B cell (primary cell): ENCODE data around the gene UBA1. TPM values are rescaled to one million over a fixed set of nuclear protein-coding genes. Genes with fewer than 3 reads are reported as not detected.

ENCODE experiments used
- ATAC-seq: fragments of 200-7000 bp; cut with Tn5 transposase; one replicate; pipeline ENCODE4 v1.10.0; 2021; ENCODE audit warnings: low read depth, mild to moderate bottlenecking, moderate number of reproducible peaks, moderate library complexity
- CTCF ChIA-PET: fragments of 350-600 bp; sonication (Branson Sonifier 250); formaldehyde crosslinking; loops from one replicate; lab custom pipeline; 2021; ENCODE audit warnings: antibody characterized with exemption, inconsistent platforms; lab: Charles Lee
- POLR2A ChIA-PET: fragments of 350-600 bp; sonication (Branson Sonifier 250); formaldehyde crosslinking; loops from one replicate; lab custom pipeline; 2021; ENCODE audit warnings: antibody characterized with exemption; lab: Charles Lee
- DNase-seq: peaks from one replicate; pipeline ENCODE4 v3.0.0; 2013
- H2AFZ ChIP-seq: 2 replicates; pipeline ENCODE4 v1.6.1; 2012; ENCODE audit warnings: mild to moderate bottlenecking, low read depth, low read length; ENCODE audit not compliant: insufficient read depth, poor library complexity, severe bottlenecking
- H3K27ac ChIP-seq, 2 donors: 1 replicate in 1 of 2; 2 replicates in 1 of 2; pipeline ENCODE4 v1.5.1; 2012 to 2013; ENCODE audit warnings: low read length in 2 of 2, mild to moderate bottlenecking in 2 of 2, moderate library complexity in 1 of 2
- H3K27me3 ChIP-seq, 4 experiments: fragments of 200-600 bp in 1 of 4; sonication (generic) in 1 of 4; replicated peaks in 1 of 4; 1 replicate in 2 of 4; 2 replicates in 2 of 4; pipeline versions ENCODE4 v1.6.1 to v1.7.0; 2013 to 2016; ENCODE audit warnings: low read length in 3 of 4, mild to moderate bottlenecking in 2 of 4, mixed read lengths in 1 of 4, moderate library complexity in 1 of 4; ENCODE audit not compliant: insufficient read depth in 4 of 4, control insufficient read depth in 3 of 4; ENCODE audit errors: control extremely low read depth in 1 of 4
- H3K36me3 ChIP-seq, 2 experiments: replicated peaks in 1 of 2; 1 replicate in 1 of 2; 2 replicates in 1 of 2; pipeline versions ENCODE4 v1.6.1 to v1.7.1; 2013; ENCODE audit warnings: low read length in 1 of 2; ENCODE audit not compliant: insufficient read depth in 2 of 2, control insufficient read depth in 1 of 2; ENCODE audit errors: control extremely low read depth in 1 of 2, extremely low read depth in 1 of 2
- H3K4me1 ChIP-seq, 2 donors: fragments of 200-600 bp in 1 of 2; sonication (generic) in 1 of 2; 1 replicate in 1 of 2; 2 replicates in 1 of 2; pipeline versions ENCODE4 v1.5.1 to v1.6.1; 2013 to 2017; ENCODE audit warnings: low read length in 2 of 2; ENCODE audit not compliant: control insufficient read depth in 2 of 2, insufficient read depth in 2 of 2
- H3K4me2 ChIP-seq: replicated peaks from 2 replicates; pipeline ENCODE3; 2012; ENCODE audit warnings: mild to moderate bottlenecking, low read depth, low read length; ENCODE audit not compliant: poor library complexity, severe bottlenecking
- H3K4me3 ChIP-seq, 5 experiments: fragments of 200-600 bp in 1 of 5; sonication (generic) in 1 of 5; 1 replicate in 3 of 5; 2 replicates in 2 of 5; pipeline versions ENCODE4 v1.5.1 to v1.7.0; 2011 to 2016; ENCODE audit warnings: low read length in 4 of 5, mild to moderate bottlenecking in 4 of 5, low read depth in 2 of 5, control low read depth in 1 of 5, moderate library complexity in 1 of 5; ENCODE audit not compliant: insufficient read depth in 1 of 5; ENCODE audit errors: control extremely low read depth in 1 of 5, extremely low read depth in 1 of 5
- H3K79me2 ChIP-seq: fragments of 200-600 bp; sonication (generic); one replicate; pipeline ENCODE4 v1.6.0; 2016; ENCODE audit warnings: low read length; ENCODE audit not compliant: control insufficient read depth, insufficient read depth
- H3K9ac ChIP-seq: fragments of 200-600 bp; sonication (generic); 2 replicates; pipeline ENCODE4 v1.6.1; 2017; ENCODE audit warnings: mild to moderate bottlenecking, low read length, moderate library complexity
- H3K9me3 ChIP-seq, 3 donors: one replicate each; pipeline versions ENCODE4 v1.6.1 to v1.7.1; 2013; ENCODE audit warnings: low read length in 2 of 3; ENCODE audit not compliant: control insufficient read depth in 2 of 3, insufficient read depth in 1 of 3; ENCODE audit errors: control extremely low read depth in 1 of 3
- H4K20me1 ChIP-seq: 2 replicates; pipeline ENCODE4 v1.6.0; 2012; ENCODE audit warnings: mild to moderate bottlenecking, low read length; ENCODE audit not compliant: insufficient read depth, control insufficient read depth, poor library complexity, severe bottlenecking
- H3K27ac Mint-ChIP-seq: one replicate; pipeline ENCODE4 v1.8.0; 2021; ENCODE audit warnings: mixed read lengths
- H3K27me3 Mint-ChIP-seq: one replicate; pipeline ENCODE4 v1.8.0; 2021; ENCODE audit warnings: mixed read lengths
- H3K4me1 Mint-ChIP-seq: one replicate; pipeline ENCODE4 v1.8.0; 2021; ENCODE audit warnings: mixed read lengths
- H3K4me3 Mint-ChIP-seq: one replicate; pipeline ENCODE4 v1.8.0; 2021; ENCODE audit warnings: mixed read lengths
- H3K9me3 Mint-ChIP-seq: one replicate; pipeline ENCODE4 v1.8.0; 2022; ENCODE audit warnings: mixed read lengths; ENCODE audit not compliant: insufficient read depth
- CTCF ChIP-seq: fragments of 200-600 bp; IDR thresholded peaks from one replicate; pipeline ENCODE4 v1.8.0; 2022; ENCODE audit warnings: antibody characterized with exemption, mild to moderate bottlenecking
- EZH2 ChIP-seq: IDR thresholded peaks from 2 replicates; pipeline ENCODE4 v1.6.1; 2012; ENCODE audit warnings: borderline replicate concordance, low read depth, mild to moderate bottlenecking, moderate library complexity, low read length; ENCODE audit not compliant: insufficient read depth, poor library complexity, severe bottlenecking
- WGBS: methylation state at CpG from one replicate; pipeline ENCODE4 v1.1.5; 2013; ENCODE audit warnings: missing lambda C conversion rate; ENCODE audit not compliant: insufficient coverage; 5-methylcytosine and 5-hydroxymethylcytosine counted together
- intact Hi-C: fragments of 100-400 bp; cut with micrococcal nuclease; formaldehyde crosslinking; loops from one replicate; pipeline ENCODE4 v1.10.0; 2022
- polyA plus RNA-seq: library from polyadenylated mRNA; depleted of rRNA; stranded (reverse); fragments of >200 nt; gene quantifications from 2 replicates; pipeline ENCODE4 v1.2.3, GENCODE V29; 2012
- total RNA-seq, 2 donors: library from RNA; stranded (reverse); fragments of 120-200 nt in 1 of 2; gene quantifications; 1 replicate in 1 of 2; 2 replicates in 1 of 2; pipeline versions ENCODE4 v1.2.3 to v1.2.4, GENCODE V29; 2013 to 2022

The UBA1 gene
- total and polyA plus RNA-seq, 2 donors (not counting 1 experiment from before 2014, with no cell fraction given): 166 to 211 TPM

DNA sequence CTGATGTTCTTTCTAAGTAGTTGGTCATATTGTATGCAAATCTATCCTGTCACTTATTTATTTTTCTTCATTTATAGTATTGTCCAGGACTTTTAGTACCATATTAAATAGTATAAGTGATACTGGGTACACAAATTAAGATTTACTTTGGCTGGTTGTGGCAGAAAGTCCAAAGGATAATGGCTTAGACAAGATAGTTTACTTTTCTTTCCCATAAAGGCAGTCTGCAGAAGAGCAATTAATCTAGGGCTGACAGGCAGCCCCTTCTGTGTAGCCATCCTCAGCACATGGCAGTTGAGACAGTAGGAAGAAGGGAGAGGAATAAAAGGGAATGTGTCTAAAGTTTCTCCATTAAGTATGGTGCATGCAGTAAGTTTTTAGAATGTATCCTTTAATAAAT lies 42.2 kb upstream of the UBA1 start:
- Histone ChIP-seq H3K27me3 (no peaks in the 10 kb centered on the region), H3K4me2 (no peak overlapping the region), H3K4me3 (no peak overlapping the region), H3K79me2 (peaks cover 62% of the 10 kb centered on the region), H3K9ac (no peak overlapping the region), H3K9me3 (no peaks in the 10 kb centered on the region), H3K4me1 (peaks cover 8 to 14% of the 10 kb centered on the region in 2 donors), H2AFZ (no peak overlapping the region), H4K20me1 (peaks cover 6% of the 10 kb centered on the region), H3K36me3 (peaks cover 0 to 15% of the 10 kb centered on the region in 2 experiments), H3K27ac (no peak overlapping the region)
- no peak overlapping the region for H3K4me3 Mint-ChIP-seq
- H3K4me1 Mint-ChIP-seq: peaks cover 13% of the 10 kb centered on the region
- intact Hi-C loops: no loop called here
- ChIA-PET POLR2A (no interaction called here), CTCF (no interaction called here)
- no peak for ATAC-seq
- H3K27ac Mint-ChIP-seq: no peak overlapping the region
- H3K27me3 Mint-ChIP-seq: no peaks in the 10 kb centered on the region
- H3K9me3 Mint-ChIP-seq: no peaks in the 10 kb centered on the region
- TF ChIP-seq CTCF: no peak
- TF ChIP-seq EZH2: no peak
- DNase-seq: no peak

- Histone ChIP-seq H2AFZ (no peak overlapping the region), H3K9ac (no peak overlapping the region), H3K36me3 (peaks cover 0 to 24% of the 10 kb centered on the region in 2 experiments), H4K20me1 (peaks cover 11% of the 10 kb centered on the region), H3K4me1 (no peaks in the 10 kb centered on the region), H3K27me3 (no peaks in the 10 kb centered on the region), H3K9me3 (no peaks in the 10 kb centered on the region), H3K4me3 (no peak overlapping the region), H3K79me2 (peaks cover 64% of the 10 kb centered on the region), H3K4me2 (no peak overlapping the region), H3K27ac (no peak overlapping the region)
- no peak for TF ChIP-seq CTCF
- TF ChIP-seq EZH2: no peak
- DNase-seq (no peak), ATAC-seq (no peak)
- Mint-ChIP-seq H3K27me3 (no peaks in the 10 kb centered on the region), H3K4me3 (no peak overlapping the region), H3K27ac (no peak overlapping the region), H3K4me1 (peaks cover 9% of the 10 kb centered on the region), H3K9me3 (no peaks in the 10 kb centered on the region)
- ChIA-PET POLR2A (no interaction called here), CTCF (no interaction called here)
- intact Hi-C loops: no loop called here
- WGBS: 95% methylated on average over 19 of the region's 26 CpGs
Observed at GRCh38 chrX:47156611-47157520, 36.8 kb upstream of the UBA1 start.
